Activated T-cell treated with anti-CD3 and anti-CD28 coated beads for 24 hours (primary cell): ENCODE data around the gene TRABD2B.

Experiments used
- DNase-seq: peaks from one replicate; pipeline ENCODE4 v3.0.0-alpha.2; 2020; ENCODE audit warnings: low read depth

TRABD2B gene

DNA sequence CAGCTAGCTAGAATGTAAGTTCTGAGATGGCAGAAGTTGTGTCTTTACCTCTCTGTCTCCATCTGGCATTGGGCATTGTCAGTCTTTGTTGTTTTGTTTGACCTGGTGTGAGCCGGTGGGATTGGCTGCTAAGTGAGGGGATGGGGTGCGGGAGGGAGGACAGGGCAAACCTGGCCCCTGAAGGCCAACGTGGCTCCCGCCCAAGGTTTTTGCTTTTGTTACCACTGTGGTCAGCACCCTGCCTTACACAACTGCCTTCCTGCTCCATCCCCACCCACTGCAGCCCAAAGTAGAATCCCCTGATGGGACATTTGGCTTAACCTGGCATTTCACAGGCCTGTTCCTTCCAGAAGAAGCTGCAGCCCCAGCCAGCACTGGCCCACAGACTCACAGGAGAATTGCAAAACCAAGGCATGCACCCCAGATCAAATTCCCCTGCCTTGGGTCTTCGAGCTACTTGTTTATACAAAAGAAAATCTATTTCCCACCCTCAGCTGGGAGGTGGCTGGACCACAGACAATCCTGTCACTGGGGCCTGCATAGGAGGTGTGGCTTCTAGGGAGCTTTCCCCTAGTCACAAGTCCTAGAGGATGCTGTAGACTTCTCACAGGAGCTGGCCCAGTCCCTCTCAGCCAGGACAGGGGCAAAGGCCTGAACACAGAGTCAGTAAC lies 147.5 kb downstream of the TRABD2B start:
- DNase-seq: no peak

DNA sequence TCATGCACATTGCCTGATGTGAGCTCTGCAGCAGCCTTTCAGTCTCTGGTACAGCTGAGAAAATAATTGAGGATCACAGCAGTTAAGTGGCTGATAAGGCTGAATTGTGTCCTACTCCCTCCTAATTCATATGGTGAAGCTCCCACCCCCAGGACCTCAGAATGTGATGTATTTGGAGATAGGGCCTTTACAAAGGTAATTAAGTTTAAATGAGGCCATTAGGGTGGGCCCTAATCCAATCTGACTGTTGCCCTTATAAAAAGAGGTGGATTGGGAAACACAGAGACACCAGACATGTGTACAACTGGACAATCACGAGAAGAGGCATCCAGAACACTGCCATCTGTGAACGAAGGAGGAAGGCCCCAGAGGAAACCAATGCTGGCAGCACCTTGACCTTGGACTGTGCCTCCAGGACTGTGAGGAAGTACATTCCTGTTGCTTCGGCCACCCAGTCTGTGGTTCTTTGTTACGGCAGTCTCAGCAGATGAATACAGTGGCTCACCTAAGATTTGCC lies 148.1 kb downstream of the TRABD2B start:
- no peak for DNase-seq

- no peak for DNase-seq
These were observed 149.4 kb downstream of the TRABD2B start for GRCh38 chr1:47847763-47848162.

GRCh38 chr1:47844558-47844955 lies 152.6 kb downstream of the TRABD2B start:
- DNase-seq: no peak

GRCh38 chr1:47843781-47844557 lies 153.2 kb downstream of the TRABD2B start:
- no peak for DNase-seq

- no peak for DNase-seq
These were observed 154.1 kb downstream of the TRABD2B start for GRCh38 chr1:47843059-47843458.

- no peak for DNase-seq
These were observed 154.8 kb downstream of the TRABD2B start for GRCh38 chr1:47842228-47842919.

GRCh38 chr1:47841356-47841755 lies 155.8 kb downstream of the TRABD2B start:
- DNase-seq: no peak

DNA sequence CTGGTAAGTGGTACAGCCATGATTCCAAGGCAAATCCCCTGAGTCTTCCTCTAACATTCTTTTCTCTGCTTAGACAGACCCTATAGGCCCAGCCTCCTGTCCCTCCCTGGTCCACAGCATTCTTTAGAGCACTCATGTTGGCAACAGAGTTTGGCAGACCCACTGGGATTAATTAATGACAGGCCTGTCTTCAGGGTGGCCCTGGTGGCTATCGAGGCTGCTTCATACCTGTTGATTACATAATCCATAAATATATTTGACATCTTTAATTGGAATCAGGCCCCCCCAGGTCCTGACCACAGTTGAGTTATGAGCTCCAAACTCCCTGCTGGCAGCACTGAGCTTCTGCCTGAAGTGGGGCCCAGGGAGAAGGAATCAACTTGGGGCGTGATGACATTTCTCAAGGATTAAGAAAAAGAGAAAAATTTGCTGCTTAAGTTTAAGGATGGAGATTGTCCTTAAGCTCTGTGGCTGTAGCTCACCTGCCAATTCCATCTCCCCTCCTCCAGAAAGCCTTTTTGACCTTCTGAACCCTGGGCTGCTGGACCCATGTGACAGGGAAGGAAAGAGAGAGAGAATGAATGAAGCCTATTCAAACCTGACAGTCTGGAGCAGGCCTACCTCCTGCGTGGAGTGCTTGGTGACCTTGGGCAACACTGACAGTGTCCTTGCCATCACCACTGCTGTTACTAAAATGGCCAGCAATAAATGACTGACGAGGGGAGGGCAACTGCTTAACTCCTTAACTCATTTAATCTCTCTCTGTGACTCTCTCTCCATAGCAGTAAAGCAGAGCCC lies 156.6 kb downstream of the TRABD2B start:
- no peak for DNase-seq

- no peak for DNase-seq
These were observed 157.8 kb downstream of the TRABD2B start for GRCh38 chr1:47839433-47839760.

DNA sequence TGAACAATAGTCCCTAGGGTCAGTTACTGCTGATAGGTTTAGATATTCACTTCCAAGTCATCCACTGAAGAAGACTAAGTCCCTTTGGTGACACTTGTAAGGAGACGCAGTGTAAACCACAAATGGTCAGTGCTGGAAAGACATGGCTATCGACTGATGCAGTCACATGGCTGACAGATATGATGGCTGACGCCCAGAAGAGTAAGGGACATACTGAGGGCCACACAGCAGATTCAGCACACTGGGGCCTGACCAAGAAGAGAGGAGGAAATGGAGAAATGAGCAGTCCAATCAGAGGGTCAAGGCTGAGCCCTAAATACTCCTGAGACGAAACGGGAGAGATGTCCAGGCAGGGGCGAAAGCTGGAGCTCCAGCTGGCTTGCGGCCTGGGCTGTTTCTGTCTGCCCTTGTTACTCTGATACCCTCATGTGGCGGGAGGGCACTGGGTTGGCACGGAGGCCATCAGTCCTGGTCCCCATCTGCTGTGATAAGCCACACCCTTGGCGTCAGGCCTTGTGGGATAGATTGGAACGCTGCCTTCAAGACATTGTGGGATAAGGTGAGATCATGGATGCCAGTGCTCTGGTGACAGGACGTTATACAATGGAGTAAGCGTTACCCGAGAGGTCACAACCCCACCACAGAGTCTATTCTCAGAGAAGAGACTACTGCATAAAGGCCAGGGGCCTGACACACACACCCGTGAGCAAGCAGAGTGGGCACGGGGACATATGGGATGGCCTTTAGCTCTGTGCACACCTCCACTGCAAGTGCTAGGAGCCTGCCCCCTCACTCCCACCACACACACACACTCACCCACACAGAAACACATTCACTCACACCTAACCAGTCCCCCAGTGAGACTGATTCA lies 158.4 kb downstream of the TRABD2B start:
- DNase-seq: no peak

DNA sequence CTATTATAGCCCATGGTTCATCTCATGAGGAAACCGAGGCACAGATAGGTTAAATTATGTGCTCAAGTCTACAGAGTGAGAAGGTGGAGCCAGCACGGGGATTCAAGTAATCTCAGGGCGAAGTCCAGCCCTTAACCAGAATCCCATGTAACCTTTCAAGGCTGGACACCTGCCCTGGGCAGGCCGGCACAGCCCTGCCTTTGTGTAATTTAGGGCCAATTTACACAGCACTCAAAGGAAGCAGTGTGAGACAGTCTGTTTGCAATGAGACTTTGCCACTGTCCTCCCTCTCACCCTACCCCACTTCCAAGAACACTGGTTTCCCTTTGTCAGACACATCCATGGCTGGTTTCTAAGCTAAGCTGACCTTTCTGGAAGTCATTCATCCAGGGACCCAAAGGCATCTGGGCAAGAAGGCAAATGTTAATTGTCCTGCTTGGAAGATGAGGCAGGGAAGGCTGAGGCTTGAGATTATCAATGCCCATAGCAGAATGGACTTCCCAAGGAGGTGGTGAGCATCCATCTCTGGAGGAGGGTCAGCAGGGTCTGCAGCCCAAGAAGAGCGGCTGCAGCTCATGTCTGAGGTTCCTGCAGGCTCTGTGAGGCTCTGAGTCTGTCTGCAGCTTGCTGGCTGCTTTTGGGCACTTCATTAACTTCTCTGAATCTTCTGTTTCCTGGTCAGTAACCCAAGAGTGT lies 159.2 kb downstream of the TRABD2B start:
- DNase-seq: no peak

DNA sequence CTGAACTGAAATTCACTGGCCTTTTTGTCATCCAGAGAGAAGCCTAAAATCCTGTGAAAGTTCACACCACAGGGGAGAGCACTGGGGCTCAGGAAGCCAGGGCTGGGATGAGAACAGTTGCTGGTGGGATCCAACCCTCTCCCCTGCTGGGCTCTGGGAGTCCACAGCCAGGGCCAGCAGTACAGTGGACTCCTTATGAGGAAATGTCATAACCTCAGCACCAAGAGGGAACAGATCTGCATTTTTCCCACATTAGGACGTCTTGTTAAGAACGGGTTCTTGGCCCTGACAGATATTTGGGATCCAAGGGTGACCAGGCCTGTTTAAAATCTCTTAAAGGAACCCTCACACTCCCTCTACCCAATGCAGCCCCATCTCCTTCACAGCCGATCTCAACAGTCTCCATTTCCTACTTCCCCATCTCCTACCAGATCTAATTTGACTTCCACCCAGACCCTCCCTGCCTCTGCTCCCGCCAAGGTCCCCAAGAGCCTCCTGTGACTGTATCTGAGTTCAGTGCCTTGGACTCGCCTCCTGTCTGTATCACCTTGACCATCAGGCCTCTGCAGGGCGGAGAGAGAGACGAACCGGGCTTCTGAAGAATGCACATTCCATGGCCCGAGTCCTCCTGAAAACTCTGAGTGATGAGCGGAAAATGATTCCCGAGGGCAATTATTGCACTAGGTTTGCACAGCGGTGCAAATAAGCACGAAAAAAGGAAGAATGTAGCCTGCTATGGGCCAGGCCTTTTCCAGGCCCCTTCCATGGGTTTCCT lies 159.9 kb downstream of the TRABD2B start:
- no peak for DNase-seq

DNA sequence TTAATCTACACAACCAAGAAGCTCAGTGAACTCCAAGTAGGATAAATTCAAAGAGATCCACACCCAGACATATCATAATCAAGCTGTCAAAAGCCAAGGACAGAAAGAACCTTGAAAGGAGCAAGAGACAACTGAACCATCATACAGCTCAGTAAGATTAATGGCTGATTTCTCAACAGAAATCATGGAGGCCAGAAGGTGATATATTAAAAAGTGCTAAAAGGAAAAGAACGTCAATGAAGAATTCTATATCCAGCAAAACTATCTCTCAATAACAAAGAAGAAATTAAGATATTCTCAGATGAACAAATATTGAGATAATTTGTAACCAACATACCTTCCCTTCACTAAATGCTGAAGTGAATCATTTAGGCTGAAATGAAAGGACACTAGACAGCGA lies 161.8 kb downstream of the TRABD2B start:
- DNase-seq: no peak

- DNase-seq: no peak
These were observed 162.9 kb downstream of the TRABD2B start for GRCh38 chr1:47834326-47834725.

DNA sequence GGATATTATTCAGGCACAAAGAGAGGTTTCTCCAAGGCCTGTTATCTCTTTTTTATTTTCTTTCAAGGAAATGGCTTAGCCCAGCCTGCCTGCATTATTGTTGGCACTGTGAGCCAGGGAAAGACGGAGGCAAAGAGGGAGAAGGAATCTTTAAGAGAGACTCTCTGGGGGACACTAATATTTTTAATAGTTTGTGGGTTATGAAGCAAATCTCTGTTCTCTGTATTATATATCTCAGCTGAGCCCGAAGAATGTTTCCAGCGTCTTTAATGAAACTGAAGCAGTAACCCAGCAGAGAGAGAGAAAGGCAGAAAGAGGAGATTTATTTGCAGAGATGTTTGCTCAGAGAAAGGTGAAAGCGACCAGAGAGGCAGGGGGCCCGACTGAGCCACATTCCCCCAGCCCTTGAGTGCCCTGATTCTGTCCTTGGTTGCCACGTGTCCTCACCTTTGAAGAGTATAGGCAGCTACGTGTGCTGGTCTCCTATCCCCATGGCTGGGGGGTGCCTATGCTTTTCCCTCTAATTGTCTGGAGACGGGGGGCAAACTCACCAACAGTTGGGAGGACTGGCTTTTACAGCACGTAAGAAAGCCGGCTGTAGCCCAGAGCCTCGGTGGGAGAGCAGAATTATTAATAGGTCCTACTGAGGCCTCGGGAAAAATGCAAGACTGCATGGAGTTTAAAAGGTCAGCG lies 166.4 kb downstream of the TRABD2B start:
- DNase-seq: no peak

GRCh38 chr1:47830021-47830420 lies 167.2 kb downstream of the TRABD2B start:
- no peak for DNase-seq

- DNase-seq: no peak
These were observed 168.2 kb downstream of the TRABD2B start for GRCh38 chr1:47828978-47829377.

- no peak for DNase-seq
These were observed 170.1 kb downstream of the TRABD2B start for GRCh38 chr1:47827109-47827508.
